AG04450 (cell line): ENCODE data around the gene MYLK2. TPM values are rescaled to one million over a fixed set of nuclear protein-coding genes. Genes with fewer than 3 reads are reported as not detected.

ENCODE experiments used
- CTCF ChIA-PET: fragments of 300-600, 350-600 bp; formaldehyde crosslinking; extraction: SDS; loops from one replicate; lab custom pipeline; 2022; ENCODE audit warnings: antibody characterized with exemption, inconsistent platforms; lab: Charles Lee
- POLR2A ChIA-PET: fragments of 350-600 bp; formaldehyde crosslinking; extraction: SDS; loops from one replicate; lab custom pipeline; 2021; ENCODE audit warnings: antibody characterized with exemption, inconsistent platforms; lab: Yijun Ruan, JAX
- DNase-seq: peaks from one replicate; pipeline ENCODE4 v3.0.0-alpha.2; 2011; ENCODE audit warnings: low read depth, low spot score
- H3K27ac ChIP-seq: one replicate; pipeline ENCODE4 v1.5.1; 2012; ENCODE audit warnings: low read depth, low read length, control low read depth
- H3K27me3 ChIP-seq: one replicate; pipeline ENCODE4 v1.6.0; 2012; ENCODE audit warnings: low read length; ENCODE audit not compliant: control insufficient read depth, insufficient read depth
- H3K4me3 ChIP-seq: 2 replicates; pipeline ENCODE4 v1.5.1; 2011; ENCODE audit warnings: mild to moderate bottlenecking, low read depth, low read length, control low read depth
- H3K9me3 ChIP-seq: 2 replicates; pipeline ENCODE4 v1.5.1; 2012; ENCODE audit warnings: low read length; ENCODE audit not compliant: control insufficient read depth, insufficient read depth
- CTCF ChIP-seq: IDR thresholded peaks from 2 replicates; pipeline ENCODE4 v1.5.1; 2011; ENCODE audit warnings: low read depth, low read length, control low read depth, inconsistent platforms
- polyA plus RNA-seq: library from polyadenylated mRNA; depleted of rRNA; stranded (reverse); fragments of >200 nt; gene quantifications from 2 replicates; pipeline ENCODE4 v1.2.3, GENCODE V29; 2011

Gene MYLK2
- polyA plus RNA-seq, 1 experiment: not detected

- ChIA-PET POLR2A (no interaction called here), CTCF (interaction anchor here (0.6 to 3.4 kb wide), 3 partner anchors 31 to 277 kb away, joined by 3 to 9 read pairs (median 4); no protein-coding TSS in a partner anchor)
- no peak for DNase-seq
- Histone ChIP-seq H3K27me3 (no peaks in the 10 kb centered on the region), H3K4me3 (no peak overlapping the region), H3K9me3 (no peaks in the 10 kb centered on the region), H3K27ac (no peak overlapping the region)
- no peak for TF ChIP-seq CTCF
These were observed 3.6 kb upstream of the MYLK2 start for GRCh38 chr20:31815408-31816188.

GRCh38 chr20:31816221-31816620 is 2.9 kb upstream of the MYLK2 start:
- TF ChIP-seq CTCF: no peak
- POLR2A ChIA-PET: no interaction called here
- no peaks in the 10 kb centered on the region for H3K27me3 ChIP-seq
- DNase-seq: no peak
- CTCF ChIA-PET: interaction anchor here (1.3 kb wide), 1 partner anchor 30 kb away, joined by 4 read pairs; no protein-coding TSS in a partner anchor
- H3K9me3 ChIP-seq: no peaks in the 10 kb centered on the region
- H3K27ac ChIP-seq: no peak overlapping the region
- H3K4me3 ChIP-seq: no peak overlapping the region

- DNase-seq: no peak
- no peak overlapping the region for H3K27ac ChIP-seq
- no peaks in the 10 kb centered on the region for H3K9me3 ChIP-seq
- ChIA-PET POLR2A (interaction anchor here (0.7 kb wide), 1 partner anchor 16 kb away, joined by 3 read pairs; no protein-coding TSS in a partner anchor), CTCF (interaction anchor here (1.0 to 1.8 kb wide), 3 partner anchors 36 to 134 kb away, joined by 4 to 7 read pairs (median 5); partner anchors contain the start of gene PDRG1)
- TF ChIP-seq CTCF: no peak
- H3K4me3 ChIP-seq: no peak overlapping the region
- no peaks in the 10 kb centered on the region for H3K27me3 ChIP-seq
These were observed 1.7 kb upstream of the MYLK2 start for GRCh38 chr20:31817461-31817860.

GRCh38 chr20:31818376-31818908 is 714 bp upstream of the MYLK2 start:
- no peak for DNase-seq
- Histone ChIP-seq H3K4me3 (no peak overlapping the region), H3K27me3 (no peaks in the 10 kb centered on the region), H3K9me3 (no peaks in the 10 kb centered on the region), H3K27ac (no peak overlapping the region)
- ChIA-PET POLR2A (no interaction called here), CTCF (interaction anchor here (1.0 to 1.8 kb wide), 4 partner anchors 29 to 133 kb away, joined by 3 to 7 read pairs (median 4); partner anchors contain the start of gene PDRG1)
- no peak for TF ChIP-seq CTCF

- DNase-seq: no peak
- no peaks in the 10 kb centered on the region for H3K9me3 ChIP-seq
- no peak overlapping the region for H3K27ac ChIP-seq
- H3K27me3 ChIP-seq: no peaks in the 10 kb centered on the region
- no peak overlapping the region for H3K4me3 ChIP-seq
- ChIA-PET POLR2A (no interaction called here), CTCF (interaction anchor here (1.0 to 1.5 kb wide), 2 partner anchors 27 to 33 kb away, joined by 4 read pairs; no protein-coding TSS in a partner anchor)
- no peak for TF ChIP-seq CTCF
These were observed 1.1 kb downstream of the MYLK2 start for GRCh38 chr20:31820228-31820627.
